Cardiac muscle cell (in vitro differentiated cells and primary cell): ENCODE measurements around the gene RMDN2. TPM values are rescaled to one million over a fixed set of nuclear protein-coding genes. Genes with fewer than 3 reads are reported as not detected.

Experiments used
- DNase-seq, 2 donors: peaks; one replicate each; pipeline versions ENCODE4 v3.0.0 to v3.0.0-alpha.2; 2010 to 2017; ENCODE audit warnings: low read depth in 1 of 2, low spot score in 1 of 2
- H3K27ac ChIP-seq: fragments of 200-600 bp; sonication (generic); 2 replicates; pipeline ENCODE4 v1.5.1; 2016
- H3K27me3 ChIP-seq: fragments of 200-600 bp; sonication (generic); 2 replicates; pipeline ENCODE4 v1.6.0; 2016; ENCODE audit warnings: control low read depth
- H3K36me3 ChIP-seq: fragments of 200-600 bp; sonication (generic); 2 replicates; pipeline ENCODE4 v1.5.1; 2016; ENCODE audit warnings: control low read depth
- H3K4me1 ChIP-seq: fragments of 200-600 bp; sonication (generic); 2 replicates; pipeline ENCODE4 v1.8.1; 2017; ENCODE audit warnings: low read depth, mild to moderate bottlenecking, mixed run types
- H3K4me3 ChIP-seq: fragments of 200-600 bp; sonication (generic); 2 replicates; pipeline ENCODE4 v1.5.1; 2016; ENCODE audit warnings: mild to moderate bottlenecking
- H3K9me3 ChIP-seq: fragments of 200-600 bp; sonication (generic); 2 replicates; pipeline ENCODE4 v1.5.1; 2017; ENCODE audit warnings: low read depth, mild to moderate bottlenecking, control low read depth
- polyA plus RNA-seq: library from polyadenylated mRNA; unstranded; fragments of >200 nt; fragmentation: Nextera tagmentation; extraction: Ambion mirVana; gene quantifications from 2 replicates; pipeline ENCODE4 v1.2.1, GENCODE V29; 2016
- total RNA-seq: library from RNA; depleted of rRNA; stranded (reverse); fragments of >200 nt; gene quantifications from 2 replicates; pipeline ENCODE4 v1.2.3, GENCODE V29; 2016
- TF ChIP-seq, protein P1 (sequence below): IDR thresholded peaks from 2 replicates; pipeline ENCODE4 v1.5.1; 2012; ENCODE audit warnings: low read depth, mild to moderate bottlenecking, low read length

Gene RMDN2
- total and polyA plus RNA-seq, 2 experiments from 2014 or later = 2.3 to 4.2 TPM

- Histone ChIP-seq H3K4me1 (no peaks in the 10 kb centered on the region), H3K4me3 (no peak overlapping the region), H3K9me3 (no peaks in the 10 kb centered on the region), H3K36me3 (no peaks in the 10 kb centered on the region), H3K27me3 (peaks cover 32% of the 10 kb centered on the region), H3K27ac (no peak overlapping the region)
- no peak for DNase-seq
- TF ChIP-seq, protein P1, sequence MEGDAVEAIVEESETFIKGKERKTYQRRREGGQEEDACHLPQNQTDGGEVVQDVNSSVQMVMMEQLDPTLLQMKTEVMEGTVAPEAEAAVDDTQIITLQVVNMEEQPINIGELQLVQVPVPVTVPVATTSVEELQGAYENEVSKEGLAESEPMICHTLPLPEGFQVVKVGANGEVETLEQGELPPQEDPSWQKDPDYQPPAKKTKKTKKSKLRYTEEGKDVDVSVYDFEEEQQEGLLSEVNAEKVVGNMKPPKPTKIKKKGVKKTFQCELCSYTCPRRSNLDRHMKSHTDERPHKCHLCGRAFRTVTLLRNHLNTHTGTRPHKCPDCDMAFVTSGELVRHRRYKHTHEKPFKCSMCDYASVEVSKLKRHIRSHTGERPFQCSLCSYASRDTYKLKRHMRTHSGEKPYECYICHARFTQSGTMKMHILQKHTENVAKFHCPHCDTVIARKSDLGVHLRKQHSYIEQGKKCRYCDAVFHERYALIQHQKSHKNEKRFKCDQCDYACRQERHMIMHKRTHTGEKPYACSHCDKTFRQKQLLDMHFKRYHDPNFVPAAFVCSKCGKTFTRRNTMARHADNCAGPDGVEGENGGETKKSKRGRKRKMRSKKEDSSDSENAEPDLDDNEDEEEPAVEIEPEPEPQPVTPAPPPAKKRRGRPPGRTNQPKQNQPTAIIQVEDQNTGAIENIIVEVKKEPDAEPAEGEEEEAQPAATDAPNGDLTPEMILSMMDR = no peak
Measured at GRCh38 chr2:37887286-37887685, 37.8 kb upstream of the RMDN2 start.

DNA sequence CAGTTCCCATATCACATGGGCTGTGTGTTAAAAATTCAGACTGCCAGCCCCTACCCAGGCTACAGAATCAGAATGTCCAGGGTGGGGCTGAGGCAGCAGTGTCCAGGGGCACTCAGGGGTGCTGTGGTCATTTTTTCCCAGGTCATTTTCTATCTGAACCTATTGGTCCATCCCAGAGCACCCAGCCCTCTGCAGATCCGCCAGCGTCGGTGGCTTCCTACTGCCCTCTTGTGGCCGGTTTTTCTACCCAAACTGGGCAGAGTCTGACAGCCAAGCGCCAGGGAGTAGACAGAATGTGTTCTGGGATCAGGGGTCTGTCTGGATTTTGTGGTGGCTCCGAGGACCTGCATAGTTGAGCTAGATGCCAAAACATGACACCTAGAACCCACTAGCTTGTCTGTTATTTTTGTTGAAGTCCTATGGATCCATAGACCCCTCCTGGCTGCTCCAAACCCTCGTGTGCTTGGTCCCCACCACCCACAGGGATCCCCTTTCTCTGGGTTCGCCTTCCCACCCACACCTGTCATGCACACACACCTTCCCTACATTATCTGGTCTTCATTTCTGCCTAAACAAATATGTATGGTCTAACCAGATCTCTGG, 34.1 kb upstream of the RMDN2 start:
- TF ChIP-seq, protein P1 = peak; percentile 85
- no peaks in the 10 kb centered on the region for H3K36me3 ChIP-seq
- H3K27ac ChIP-seq = no peak overlapping the region
- DNase-seq = peak; percentile 75 to 86
- peaks cover 6% of the 10 kb centered on the region for H3K4me1 ChIP-seq
- no peak overlapping the region for H3K4me3 ChIP-seq
- no peaks in the 10 kb centered on the region for H3K9me3 ChIP-seq
- H3K27me3 ChIP-seq = peaks cover 12% of the 10 kb centered on the region

DNA sequence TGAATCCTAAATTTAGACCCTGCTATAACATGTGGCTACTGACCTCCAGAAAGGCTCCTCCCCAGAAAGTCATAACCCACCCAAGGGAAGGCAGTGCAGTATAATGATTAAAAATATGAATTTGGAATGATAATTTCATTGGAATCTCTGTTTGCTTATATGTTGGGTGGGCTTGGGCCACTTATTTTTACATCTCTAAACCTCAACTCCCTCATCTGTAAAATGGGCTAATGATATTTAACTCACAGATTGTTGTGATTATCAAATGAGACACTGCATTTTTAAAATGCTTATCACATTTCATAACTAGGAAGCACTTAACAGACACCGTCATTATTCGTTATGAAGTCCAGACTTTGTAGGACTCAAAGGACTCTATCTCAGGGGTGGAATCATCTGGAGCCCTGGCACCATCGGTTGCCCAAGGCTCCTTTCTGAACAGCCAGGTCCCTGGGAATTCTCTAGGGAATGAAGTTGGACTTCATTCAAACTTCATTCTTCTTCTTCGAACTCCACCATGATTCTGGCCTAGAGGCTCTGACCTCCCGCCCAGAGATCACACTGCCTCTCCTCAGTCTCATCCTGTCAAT, 33.1 kb upstream of the RMDN2 start:
- Histone ChIP-seq H3K4me1 (peaks cover 6% of the 10 kb centered on the region), H3K9me3 (no peaks in the 10 kb centered on the region), H3K4me3 (no peak overlapping the region), H3K27ac (no peak overlapping the region), H3K36me3 (no peaks in the 10 kb centered on the region), H3K27me3 (peaks cover 4% of the 10 kb centered on the region)
- TF ChIP-seq, protein P1 = no peak
- no peak for DNase-seq

DNA sequence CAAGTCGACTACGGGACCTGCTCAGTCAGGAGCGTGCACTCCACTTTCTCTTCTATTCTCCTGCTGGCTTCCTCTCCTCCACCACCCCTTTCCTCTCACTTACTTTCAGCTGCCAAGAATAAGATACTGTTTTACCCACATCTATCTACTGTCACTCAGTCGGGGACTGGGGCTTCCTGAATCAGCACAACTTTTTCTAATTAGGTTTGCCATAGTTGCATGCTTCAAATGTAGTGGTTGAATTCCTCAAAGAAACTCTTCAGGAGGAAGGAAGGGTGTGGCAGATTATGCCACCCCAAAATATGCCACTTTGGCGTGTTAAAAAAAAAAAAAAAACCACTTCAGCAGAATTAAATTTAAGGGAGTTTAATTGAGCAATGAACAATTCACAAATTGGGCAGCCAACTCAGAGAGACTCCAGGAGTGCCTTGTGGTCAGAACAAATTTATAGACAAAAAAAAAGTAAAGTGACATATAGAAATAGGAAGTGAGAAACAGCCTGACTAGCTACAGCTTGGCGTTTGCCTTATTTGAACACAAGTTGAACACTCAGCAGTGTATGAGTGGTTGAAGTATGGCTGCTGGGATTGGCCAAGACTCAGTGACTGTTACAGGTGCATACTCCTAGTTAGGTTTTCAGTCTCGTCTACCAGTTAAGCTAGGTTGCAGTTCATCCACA, 32.5 kb upstream of the RMDN2 start:
- no peak overlapping the region for H3K27ac ChIP-seq
- no peak for DNase-seq
- no peaks in the 10 kb centered on the region for H3K36me3 ChIP-seq
- no peaks in the 10 kb centered on the region for H3K9me3 ChIP-seq
- TF ChIP-seq, protein P1 = no peak
- peaks cover 6% of the 10 kb centered on the region for H3K4me1 ChIP-seq
- H3K27me3 ChIP-seq = peaks cover 4% of the 10 kb centered on the region
- H3K4me3 ChIP-seq = no peak overlapping the region

- Histone ChIP-seq H3K27ac (no peak overlapping the region), H3K9me3 (no peaks in the 10 kb centered on the region), H3K27me3 (no peaks in the 10 kb centered on the region), H3K4me1 (peaks cover 6% of the 10 kb centered on the region), H3K36me3 (no peaks in the 10 kb centered on the region), H3K4me3 (no peak overlapping the region)
- DNase-seq = no peak
- TF ChIP-seq, protein P1 = no peak
Measured at GRCh38 chr2:37893327-37893726, 31.8 kb upstream of the RMDN2 start.
